HG03139 (cell line): ENCODE measurements around the gene DPF1.

Source experiments
- ATAC-seq: cut with Tn5 transposase; IDR thresholded peaks from one replicate; pipeline ENCODE4 v1.9.1; 2021; ENCODE audit not compliant: unreplicated experiment

Gene DPF1

DNA sequence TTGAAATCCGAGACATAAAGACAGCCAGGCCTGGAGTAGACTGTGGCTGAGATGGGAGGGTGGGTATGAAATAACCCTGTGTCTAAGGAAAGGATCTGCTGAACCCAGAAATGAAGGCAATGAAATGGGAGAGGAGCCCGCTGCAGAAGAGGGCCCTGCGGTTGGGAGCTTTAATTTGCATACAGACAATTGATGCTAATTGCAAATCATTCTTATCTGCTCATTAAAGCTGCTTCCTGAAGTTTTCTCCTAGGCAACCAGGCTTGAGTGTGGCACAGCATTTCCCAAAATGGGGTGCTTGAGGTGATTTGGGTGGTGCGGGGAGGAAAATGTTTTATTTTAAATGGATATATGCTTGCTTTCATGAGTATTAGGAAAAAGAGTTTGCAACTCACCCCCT lies 55.4 kb downstream of the DPF1 start:
- no peak for ATAC-seq

DNA sequence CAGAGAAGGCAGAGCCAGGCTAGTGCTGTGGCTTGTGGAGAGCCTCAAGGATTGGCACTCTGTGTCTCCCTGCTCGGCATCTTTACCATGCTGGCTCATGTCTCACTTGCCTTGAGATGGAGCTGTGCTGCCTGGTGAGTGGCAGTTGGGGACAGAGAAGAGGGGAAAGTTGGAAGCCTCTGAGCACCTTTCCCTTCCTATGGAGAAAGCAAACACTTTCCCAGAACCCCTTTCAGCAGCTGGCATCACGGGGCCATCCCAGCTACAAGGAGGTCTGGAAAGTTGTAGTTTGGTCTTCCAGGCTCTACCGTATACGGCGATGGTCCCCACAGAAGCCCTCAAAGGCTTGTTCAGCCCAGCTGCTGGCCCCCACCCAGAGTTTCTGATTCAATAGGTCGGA lies 58.7 kb downstream of the DPF1 start:
- no peak for ATAC-seq

DNA sequence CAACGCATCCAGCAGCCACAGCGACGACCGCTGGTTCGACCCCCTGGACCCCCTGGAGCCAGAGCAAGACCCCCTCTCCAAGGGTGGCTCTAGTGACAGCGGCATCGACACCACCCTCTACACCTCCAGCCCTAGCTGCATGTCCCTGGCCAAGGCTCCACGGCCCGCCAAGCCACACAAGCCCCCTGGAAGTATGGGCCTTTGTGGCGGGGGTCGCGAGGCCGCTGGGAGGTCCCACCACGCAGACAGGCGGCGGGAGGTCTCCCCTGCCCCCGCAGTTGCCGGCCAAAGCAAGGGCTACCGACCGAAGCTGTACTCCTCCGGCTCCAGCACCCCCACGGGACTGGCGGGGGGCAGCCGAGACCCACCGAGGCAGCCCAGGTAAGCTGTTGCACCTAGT lies 59.5 kb downstream of the DPF1 start:
- no peak for ATAC-seq

DNA sequence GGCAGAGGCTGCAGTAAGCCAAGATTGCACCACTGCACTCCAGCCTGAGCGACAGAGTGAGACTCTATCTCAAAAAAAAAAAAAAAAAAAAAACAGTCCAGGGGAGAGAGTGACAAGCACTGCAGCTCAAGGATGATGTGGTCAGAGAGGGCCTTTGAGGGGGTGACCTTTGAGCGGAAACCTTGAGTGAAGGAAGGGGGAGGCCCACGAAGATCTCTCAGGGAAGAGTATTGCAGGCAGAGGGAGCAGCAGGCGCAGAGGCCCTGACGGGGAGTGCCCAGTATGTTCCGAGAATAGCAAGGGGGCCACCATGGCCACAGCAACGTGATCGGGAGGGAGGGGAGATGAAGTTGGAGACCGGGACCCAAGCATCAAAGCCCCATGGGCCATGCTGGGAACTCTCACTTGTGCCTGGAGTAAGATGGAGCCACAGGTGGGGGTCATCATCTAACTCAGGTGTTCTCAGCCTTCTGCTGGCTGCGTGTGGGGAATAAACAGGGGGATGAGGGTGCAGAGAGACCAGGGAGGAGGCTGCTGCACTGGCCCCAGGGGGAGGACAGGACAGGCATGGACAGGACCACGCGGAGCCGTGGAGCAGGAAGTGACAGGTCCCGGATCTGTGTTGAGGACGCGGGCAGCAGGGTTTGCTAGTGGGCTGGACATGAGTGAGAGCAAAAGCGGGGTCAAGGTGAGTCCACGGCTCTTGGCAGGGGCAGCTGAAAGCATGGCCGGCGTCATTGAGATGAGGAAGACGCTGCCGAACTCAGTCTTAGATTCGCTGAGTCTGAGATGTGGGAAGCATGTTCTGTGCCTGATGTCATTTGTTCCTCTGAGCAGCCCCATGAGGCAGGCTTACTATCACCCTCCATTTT lies 60.4 kb downstream of the DPF1 start:
- no peak for ATAC-seq

DNA sequence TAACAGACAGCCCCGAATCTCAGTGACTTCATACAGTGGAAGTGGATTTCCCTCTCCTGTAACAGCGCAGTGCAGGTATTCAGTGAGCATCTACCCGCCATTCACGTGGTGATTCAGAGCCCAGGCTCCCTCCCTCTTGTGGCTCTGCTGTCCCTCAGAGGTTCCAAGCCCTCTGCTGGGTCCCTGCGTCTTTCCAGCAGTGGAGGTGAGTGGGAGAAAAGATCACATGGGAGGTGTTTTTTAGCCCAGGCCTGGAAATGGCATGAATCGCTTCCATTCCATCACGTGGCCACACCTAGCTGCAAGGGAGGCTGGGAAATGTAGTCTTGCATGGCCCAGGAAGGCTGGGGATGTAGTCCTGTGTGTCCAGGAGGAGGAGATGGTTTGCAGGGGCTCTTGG lies 61.4 kb downstream of the DPF1 start:
- no peak for ATAC-seq

DNA sequence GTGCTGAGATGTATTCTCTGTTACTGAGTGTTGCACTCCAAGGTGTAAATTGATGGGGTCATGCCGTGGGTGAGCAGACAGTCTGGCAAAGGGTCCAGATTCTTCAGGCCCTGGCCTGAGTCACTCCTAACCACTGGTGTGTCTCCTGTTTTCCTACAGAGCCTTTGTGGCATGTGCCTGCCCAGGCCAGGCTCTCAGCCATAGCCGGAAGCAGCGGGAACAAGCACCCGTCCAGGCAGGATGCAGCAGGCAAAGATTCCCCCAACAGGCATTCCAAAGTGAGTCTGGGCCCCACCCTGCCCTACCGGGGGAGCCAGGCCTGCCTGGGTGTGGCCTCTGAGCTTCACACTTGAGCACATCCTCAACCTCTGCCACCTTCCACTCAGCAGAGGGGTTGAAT lies 61.9 kb downstream of the DPF1 start:
- no peak for ATAC-seq
